D721Med (cell line): ENCODE data around the gene DNAJB6.
A peak's percentile ranks its signal among the peaks of the same experiment; 100 is the strongest.

ENCODE experiments used
- DNase-seq: peaks from one replicate; pipeline ENCODE4 v3.0.0; 2011; ENCODE audit warnings: low spot score; ENCODE audit not compliant: insufficient read length
- FAIRE-seq: peaks from 2 replicates; lab custom pipeline; 2011; peaks lifted over from hg19 to GRCh38; lab: Jason Lieb, UNC
- TF ChIP-seq, protein P1 (sequence below): IDR thresholded peaks from 2 replicates; pipeline ENCODE4 v1.5.1; 2012; ENCODE audit warnings: mild to moderate bottlenecking, control low read depth; ENCODE audit not compliant: insufficient read depth; ENCODE audit errors: missing control alignments

DNAJB6 gene

DNA sequence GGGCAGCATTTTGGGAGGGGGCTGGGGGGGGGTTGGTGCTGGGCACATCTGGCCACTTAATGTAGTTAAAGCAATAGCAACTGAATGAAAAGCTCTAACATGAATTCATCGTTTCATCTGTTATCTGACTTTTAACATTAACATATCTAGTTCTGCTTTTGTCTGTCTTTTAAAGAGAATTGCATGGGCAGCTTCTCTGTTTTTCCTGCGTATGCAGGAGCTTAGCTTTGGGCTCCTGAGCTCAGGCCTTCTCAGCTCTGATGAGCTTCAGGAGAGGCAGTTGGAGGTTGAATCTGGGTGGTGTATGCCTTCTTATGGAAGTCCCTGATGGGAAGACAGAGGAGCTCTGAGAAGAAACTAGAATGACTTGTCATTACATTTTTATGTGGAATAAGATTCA, 58.4 kb downstream of the DNAJB6 start:
- no peak for FAIRE-seq
- TF ChIP-seq, protein P1, sequence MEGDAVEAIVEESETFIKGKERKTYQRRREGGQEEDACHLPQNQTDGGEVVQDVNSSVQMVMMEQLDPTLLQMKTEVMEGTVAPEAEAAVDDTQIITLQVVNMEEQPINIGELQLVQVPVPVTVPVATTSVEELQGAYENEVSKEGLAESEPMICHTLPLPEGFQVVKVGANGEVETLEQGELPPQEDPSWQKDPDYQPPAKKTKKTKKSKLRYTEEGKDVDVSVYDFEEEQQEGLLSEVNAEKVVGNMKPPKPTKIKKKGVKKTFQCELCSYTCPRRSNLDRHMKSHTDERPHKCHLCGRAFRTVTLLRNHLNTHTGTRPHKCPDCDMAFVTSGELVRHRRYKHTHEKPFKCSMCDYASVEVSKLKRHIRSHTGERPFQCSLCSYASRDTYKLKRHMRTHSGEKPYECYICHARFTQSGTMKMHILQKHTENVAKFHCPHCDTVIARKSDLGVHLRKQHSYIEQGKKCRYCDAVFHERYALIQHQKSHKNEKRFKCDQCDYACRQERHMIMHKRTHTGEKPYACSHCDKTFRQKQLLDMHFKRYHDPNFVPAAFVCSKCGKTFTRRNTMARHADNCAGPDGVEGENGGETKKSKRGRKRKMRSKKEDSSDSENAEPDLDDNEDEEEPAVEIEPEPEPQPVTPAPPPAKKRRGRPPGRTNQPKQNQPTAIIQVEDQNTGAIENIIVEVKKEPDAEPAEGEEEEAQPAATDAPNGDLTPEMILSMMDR, result no peak
- no peak for DNase-seq

DNA sequence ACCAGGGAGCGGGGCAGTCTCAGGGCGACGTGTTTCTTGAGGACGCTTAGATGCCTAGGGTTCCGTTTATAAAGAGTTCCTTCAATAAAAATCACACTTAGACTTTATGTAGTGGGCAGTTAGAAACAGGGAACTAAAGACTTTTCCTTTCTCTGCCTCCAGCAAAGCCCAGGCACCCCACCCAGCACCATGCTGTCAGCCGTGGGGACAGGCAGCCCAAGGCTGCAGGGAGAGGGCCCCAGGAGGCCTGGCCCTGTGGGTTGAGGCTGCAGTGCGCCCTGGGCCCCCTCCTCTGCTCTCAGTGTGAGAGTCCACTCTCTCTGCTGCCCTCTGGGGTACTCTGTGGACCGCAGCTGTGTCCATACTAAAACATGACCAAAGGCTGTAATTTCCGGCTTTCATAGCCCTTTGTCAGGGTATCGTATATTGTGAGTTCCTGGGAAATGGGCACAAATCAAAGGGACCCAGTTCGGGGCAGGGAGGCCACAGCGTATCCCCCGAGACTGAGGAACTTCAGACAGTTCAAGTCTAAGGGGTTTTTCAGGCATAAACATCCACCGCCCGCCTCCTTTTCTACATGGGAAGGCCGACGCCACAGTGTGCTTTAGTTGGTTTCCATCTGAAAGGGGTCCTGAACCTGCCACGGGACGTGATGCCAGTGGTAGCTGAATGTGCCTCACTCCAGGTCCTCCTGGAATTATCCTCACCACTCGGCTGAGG, 59.7 kb downstream of the DNAJB6 start:
- TF ChIP-seq, protein P1, result no peak
- no peak for FAIRE-seq

DNA sequence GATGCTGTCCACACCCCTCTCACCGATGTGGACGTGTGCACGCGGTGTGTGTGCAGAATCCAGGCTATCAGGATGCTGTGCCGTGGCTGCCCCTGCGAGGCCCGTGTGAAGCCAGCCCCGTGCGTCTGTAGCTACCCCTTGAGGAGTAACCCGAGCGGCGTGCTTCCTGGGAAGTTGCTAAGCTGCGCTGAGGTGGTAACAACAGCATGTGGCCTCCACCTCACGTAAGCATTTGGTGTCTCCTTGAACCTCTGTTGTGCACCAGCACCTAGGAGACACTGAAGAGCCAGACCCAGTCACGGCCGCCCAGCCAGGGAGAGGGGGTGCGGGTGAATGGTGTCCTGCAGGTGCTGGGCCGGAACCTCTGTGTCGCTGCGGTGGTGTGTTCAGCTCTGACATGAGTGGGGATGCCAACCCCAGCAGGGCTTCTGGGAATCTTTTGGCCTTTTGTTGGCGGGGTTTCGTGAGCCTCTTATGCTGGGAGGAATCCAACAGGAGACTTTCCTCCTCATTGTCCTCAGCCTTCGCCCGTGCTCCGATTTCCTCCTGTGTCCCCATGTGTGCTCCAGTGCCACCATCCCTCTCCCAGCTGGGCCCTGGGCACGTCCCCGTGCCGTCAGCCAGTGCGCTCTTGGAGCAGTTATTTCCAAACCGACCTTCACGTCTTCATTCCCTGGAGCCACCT, 60.4 kb downstream of the DNAJB6 start:
- TF ChIP-seq, protein P1, result no peak
- FAIRE-seq (no peak), DNase-seq (no peak)

More for the DNA sequence above, 59.7 kb downstream of the DNAJB6 start:
- DNase-seq, result no peak

DNA sequence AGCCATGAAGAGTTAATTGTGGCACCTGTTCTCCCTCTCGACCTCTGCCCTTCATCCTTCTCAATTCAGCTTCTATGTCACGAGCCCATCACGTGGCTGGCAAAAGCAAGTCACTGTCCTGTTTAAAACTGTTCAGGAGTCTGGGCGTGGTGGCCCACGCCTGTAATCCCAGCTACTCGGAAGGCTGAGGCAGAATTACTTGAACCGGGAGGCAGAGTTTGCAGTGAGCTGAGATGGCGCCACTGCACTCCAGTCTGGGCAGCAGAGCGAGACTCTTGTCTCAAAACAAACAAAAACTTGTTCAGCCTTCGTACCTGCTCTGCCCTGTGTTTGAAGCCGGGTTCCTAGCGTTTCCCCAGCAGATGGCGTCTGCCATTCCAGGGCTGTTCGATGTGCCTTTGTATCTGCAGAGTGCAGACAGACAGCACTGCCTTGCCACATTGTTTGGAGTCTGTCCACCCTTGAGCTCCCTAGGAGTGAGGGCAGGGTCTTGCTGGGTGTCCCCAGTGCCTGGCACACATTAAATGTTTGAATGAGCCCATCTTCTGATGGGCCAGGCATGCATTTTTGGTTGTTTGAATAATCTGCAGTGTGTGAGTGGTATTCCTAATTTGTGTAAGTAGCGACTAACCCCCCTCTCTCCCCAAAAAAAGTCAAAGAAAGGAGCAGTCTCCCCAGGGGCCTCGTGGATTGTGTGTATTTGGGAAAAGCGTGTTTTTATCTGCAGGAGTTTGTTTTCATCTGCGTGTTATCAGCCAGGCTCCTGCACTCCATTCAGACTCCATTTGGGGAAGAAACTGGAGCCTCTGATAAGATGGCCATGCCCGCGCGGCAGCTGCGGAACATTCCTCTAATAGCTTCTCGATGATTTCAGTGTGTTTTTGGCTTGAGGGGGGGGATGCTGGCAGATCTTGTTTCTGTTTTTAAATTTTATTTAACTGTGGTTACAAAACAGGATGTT, 61.2 kb downstream of the DNAJB6 start:
- DNase-seq (no peak), FAIRE-seq (no peak)
- TF ChIP-seq, protein P1, result peak; percentile 35

DNA sequence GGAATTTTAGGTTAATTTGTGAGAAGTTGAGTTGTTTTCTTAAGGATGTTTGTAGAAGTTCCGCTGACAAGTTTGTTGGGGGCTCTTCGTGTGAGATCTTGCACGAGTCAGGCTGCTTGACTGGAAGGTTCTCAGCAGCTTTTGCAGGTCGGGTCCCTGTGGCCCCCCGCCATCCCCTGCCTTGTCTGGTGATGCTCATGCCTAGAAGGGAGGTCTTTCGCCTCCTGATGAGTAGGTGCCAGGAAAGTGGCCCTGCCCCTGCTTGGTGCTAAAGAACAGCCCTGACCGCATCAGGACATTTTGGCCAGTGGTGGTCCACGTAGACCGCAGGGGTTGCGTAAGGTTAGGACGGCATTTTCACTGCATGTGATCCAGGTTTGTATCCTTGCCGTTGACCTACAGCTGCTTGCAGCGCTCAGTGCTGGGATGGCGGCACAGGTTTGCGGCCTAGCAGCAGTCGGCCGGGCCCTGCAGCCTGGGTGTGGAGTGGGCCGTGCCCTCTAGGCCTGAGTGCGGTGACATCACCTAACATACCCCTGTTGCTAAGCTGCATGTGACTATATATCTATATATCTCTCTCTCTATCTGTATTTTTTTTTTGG, 62.4 kb downstream of the DNAJB6 start:
- FAIRE-seq (no peak), DNase-seq (no peak)
- TF ChIP-seq, protein P1, result no peak

DNA sequence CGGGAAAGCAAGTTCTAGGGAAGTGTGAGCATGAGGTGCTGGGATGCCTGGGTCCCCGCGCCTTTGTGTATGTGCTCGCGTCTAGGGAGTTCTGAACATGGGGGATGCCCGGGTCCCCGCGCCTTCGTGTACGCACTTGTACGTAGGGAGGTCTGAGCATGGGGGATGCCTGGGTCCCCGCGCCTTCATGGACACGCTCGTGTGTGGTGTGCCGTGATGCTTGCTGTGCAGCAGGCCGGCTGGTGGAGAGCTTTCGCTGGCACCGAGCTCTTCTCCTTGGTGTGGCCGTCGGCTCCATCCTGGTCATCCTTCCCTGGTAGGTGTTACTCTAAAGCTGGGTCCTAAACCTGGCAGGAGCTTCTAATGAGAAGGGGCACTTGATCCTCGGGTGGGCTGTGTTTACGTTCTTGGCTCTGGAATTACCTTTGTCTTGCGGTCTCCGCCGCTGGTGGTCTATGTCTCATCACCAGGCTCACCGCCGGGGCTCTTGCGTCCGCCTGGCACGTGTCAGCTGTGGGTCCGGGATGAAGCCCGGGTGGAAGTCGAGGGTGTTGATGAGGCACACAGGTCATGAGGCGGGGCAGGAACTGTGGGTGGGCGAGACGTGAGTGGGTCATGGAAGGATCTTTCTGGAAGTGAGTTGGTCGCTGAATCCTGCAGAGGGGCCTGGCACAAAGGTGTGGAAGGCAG, 63.5 kb downstream of the DNAJB6 start:
- TF ChIP-seq, protein P1, result no peak
- DNase-seq (no peak), FAIRE-seq (no peak)
